ENCODE data around the gene C1orf21. TPM values are rescaled to one million over a fixed set of nuclear protein-coding genes. Genes with fewer than 3 reads are reported as not detected.

C1orf21 gene
- polyA plus RNA-seq, 1 donor = 59.4 TPM

DNA sequence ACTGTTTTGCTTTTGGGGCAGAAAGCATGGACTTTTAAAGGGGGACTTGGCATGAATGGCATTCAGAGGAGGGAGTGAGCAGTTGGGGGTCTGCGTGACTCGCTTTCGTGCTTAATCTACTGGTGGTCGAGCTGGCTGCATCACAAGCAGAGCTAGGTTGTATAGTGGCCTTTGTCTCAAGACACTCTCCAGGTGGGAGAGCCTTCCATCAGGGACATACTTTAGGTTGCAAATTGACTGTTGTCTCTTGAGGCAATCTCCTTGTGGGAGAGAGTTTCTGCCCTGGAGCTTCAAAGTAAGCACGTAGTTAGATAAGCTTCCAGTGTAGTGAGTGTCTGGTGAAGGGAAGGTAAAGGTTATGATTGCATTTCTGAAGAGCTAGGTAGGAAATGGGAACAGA lies 93.9 kb downstream of the C1orf21 start:
- H3K9me3 ChIP-seq (ENCODE audit: control insufficient read depth, low read depth, low read length) = no peaks in the 10 kb centered on the region
- WGBS (ENCODE audit: insufficient coverage, low lambda C conversion rate) = 25% methylated on average over 1 of the region's 5 CpGs
- DNase-seq = peak; percentile 34 to 64
- peaks cover 58% of the 10 kb centered on the region for H3K4me1 ChIP-seq (ENCODE audit: control insufficient read depth, insufficient read depth, low read length)
- peaks cover 3% of the 10 kb centered on the region for H3K36me3 ChIP-seq (ENCODE audit: control insufficient read depth, insufficient read depth, low read length)
- H3K4me3 ChIP-seq (ENCODE audit: low read length) = no peak overlapping the region
- no peaks in the 10 kb centered on the region for H3K27me3 ChIP-seq (ENCODE audit: control insufficient read depth, insufficient read depth, low read length)
- peak overlapping the region; percentile 91 for H3K27ac ChIP-seq (ENCODE audit: low read length)

GRCh38 chr1:184482136-184482535 lies 95.3 kb downstream of the C1orf21 start:
- WGBS (ENCODE audit: insufficient coverage, low lambda C conversion rate) = no CpG with 5 or more reads among the region's 5 CpGs
- peak overlapping the region; percentile 43 for H3K27ac ChIP-seq (ENCODE audit: low read length)
- peaks cover 2% of the 10 kb centered on the region for H3K36me3 ChIP-seq (ENCODE audit: control insufficient read depth, insufficient read depth, low read length)
- no peaks in the 10 kb centered on the region for H3K9me3 ChIP-seq (ENCODE audit: control insufficient read depth, low read depth, low read length)
- no peaks in the 10 kb centered on the region for H3K27me3 ChIP-seq (ENCODE audit: control insufficient read depth, insufficient read depth, low read length)
- peaks cover 71% of the 10 kb centered on the region for H3K4me1 ChIP-seq (ENCODE audit: control insufficient read depth, insufficient read depth, low read length)
- DNase-seq = no peak
- no peak overlapping the region for H3K4me3 ChIP-seq (ENCODE audit: low read length)

- Histone ChIP-seq H3K27me3 (ENCODE audit: control insufficient read depth, insufficient read depth, low read length) (no peaks in the 10 kb centered on the region), H3K4me1 (ENCODE audit: control insufficient read depth, insufficient read depth, low read length) (peaks cover 74% of the 10 kb centered on the region), H3K4me3 (ENCODE audit: low read length) (no peak overlapping the region), H3K36me3 (ENCODE audit: control insufficient read depth, insufficient read depth, low read length) (no peaks in the 10 kb centered on the region), H3K27ac (ENCODE audit: low read length) (peak overlapping the region; percentile 43), H3K9me3 (ENCODE audit: control insufficient read depth, low read depth, low read length) (no peaks in the 10 kb centered on the region)
- DNase-seq = peak; percentile 67 to 71
- WGBS (ENCODE audit: insufficient coverage, low lambda C conversion rate) = 40% methylated on average over 3 of the region's 3 CpGs
Measured at GRCh38 chr1:184483101-184483683, 96.4 kb downstream of the C1orf21 start.

DNA sequence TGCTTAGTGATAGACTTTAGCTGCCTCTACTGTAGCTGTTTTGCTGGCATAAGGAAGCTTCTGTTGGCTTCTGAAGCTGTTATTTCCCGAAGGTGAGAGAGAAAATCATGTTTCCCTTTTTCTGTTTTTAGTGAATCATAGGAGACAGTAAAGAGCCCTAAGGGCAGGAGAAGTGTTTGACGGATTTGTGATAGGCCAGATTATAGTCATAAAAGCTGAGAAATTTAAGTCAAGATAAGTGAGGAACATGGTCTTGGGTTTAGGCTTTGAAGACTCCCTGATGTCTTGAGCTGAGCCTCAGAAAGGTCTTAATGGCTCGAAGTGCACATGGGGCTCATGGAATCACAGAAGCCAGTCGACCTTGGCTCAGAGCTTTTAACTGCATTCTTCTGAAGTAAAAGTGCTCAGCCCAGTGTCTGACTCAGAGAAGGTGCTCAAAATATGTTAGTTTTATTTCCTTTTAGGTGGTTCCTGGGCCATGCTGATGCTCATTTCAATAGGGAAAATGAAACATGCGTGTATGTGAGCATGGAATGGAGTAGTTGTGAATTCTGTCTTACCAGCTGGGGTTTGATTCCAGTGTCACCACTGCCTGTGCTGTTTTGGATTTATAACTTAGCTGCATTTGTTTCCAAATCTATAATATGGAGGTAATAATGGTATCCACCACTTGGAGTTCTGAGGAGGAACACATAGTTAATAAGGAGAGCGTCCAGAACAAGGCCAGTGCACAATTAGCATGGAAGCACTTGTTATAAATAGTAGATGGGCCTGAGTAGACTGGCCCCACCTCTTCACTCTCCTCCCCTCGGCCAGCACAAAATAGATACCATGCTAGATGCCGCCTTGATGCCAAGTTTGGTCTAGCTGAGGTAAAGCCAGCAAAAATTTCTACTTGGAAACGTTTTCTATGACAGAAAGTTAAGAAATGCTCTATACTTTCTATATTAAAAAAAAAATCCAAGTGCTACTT lies 99.2 kb downstream of the C1orf21 start:
- peak overlapping the region; percentile 43 for H3K27ac ChIP-seq (ENCODE audit: low read length)
- 64% methylated on average over 2 of the region's 9 CpGs for WGBS (ENCODE audit: insufficient coverage, low lambda C conversion rate)
- peak in 1 of 2 donors; percentile 39 for DNase-seq
- H3K9me3 ChIP-seq (ENCODE audit: control insufficient read depth, low read depth, low read length) = no peaks in the 10 kb centered on the region
- peaks cover 64% of the 10 kb centered on the region for H3K4me1 ChIP-seq (ENCODE audit: control insufficient read depth, insufficient read depth, low read length)
- no peak overlapping the region for H3K4me3 ChIP-seq (ENCODE audit: low read length)
- H3K27me3 ChIP-seq (ENCODE audit: control insufficient read depth, insufficient read depth, low read length) = no peaks in the 10 kb centered on the region
- no peaks in the 10 kb centered on the region for H3K36me3 ChIP-seq (ENCODE audit: control insufficient read depth, insufficient read depth, low read length)

- Histone ChIP-seq H3K4me1 (ENCODE audit: control insufficient read depth, insufficient read depth, low read length) (peaks cover 66% of the 10 kb centered on the region), H3K27ac (ENCODE audit: low read length) (peak overlapping the region; percentile 43), H3K36me3 (ENCODE audit: control insufficient read depth, insufficient read depth, low read length) (no peaks in the 10 kb centered on the region), H3K27me3 (ENCODE audit: control insufficient read depth, insufficient read depth, low read length) (no peaks in the 10 kb centered on the region), H3K9me3 (ENCODE audit: control insufficient read depth, low read depth, low read length) (no peaks in the 10 kb centered on the region), H3K4me3 (ENCODE audit: low read length) (no peak overlapping the region)
- no CpG with 5 or more reads among the region's 6 CpGs for WGBS (ENCODE audit: insufficient coverage, low lambda C conversion rate)
- no peak for DNase-seq
Measured at GRCh38 chr1:184486761-184487445, 100.1 kb downstream of the C1orf21 start.

DNA sequence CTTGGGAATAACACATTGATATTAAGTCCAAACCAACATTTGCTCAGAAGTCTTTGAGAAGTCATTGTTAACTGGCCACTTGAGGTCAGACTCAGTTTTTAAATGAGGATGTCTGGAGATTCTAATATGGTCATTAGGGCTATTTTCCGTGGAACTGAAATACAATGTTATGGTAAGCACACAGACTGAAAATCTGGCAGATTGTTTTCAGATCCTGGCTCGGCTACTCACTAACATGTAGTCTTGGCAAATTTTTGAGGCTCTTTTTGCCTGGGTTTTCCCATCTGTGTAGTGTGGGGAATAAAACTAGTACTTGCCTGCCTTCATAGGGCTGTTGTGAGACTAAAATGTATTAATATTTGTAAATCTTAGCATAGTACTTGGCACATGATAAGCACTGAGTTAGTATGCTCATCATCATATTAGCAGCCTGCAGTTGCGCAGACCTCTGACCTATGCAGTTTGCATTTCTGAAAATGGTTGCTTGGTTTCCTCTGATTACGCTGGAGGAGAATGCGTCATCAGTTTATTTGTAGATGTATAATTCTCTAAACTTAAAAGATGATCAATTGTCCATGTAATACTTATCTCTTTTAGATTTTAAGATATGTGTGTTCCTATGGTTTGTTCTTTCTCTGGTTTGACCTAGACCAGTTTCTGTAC lies 100.8 kb downstream of the C1orf21 start:
- WGBS (ENCODE audit: insufficient coverage, low lambda C conversion rate) = no CpG with 5 or more reads among the region's 5 CpGs
- no peak for DNase-seq
- H3K9me3 ChIP-seq (ENCODE audit: control insufficient read depth, low read depth, low read length) = no peaks in the 10 kb centered on the region
- peaks cover 64% of the 10 kb centered on the region for H3K4me1 ChIP-seq (ENCODE audit: control insufficient read depth, insufficient read depth, low read length)
- no peaks in the 10 kb centered on the region for H3K36me3 ChIP-seq (ENCODE audit: control insufficient read depth, insufficient read depth, low read length)
- H3K27me3 ChIP-seq (ENCODE audit: control insufficient read depth, insufficient read depth, low read length) = no peaks in the 10 kb centered on the region
- no peak overlapping the region for H3K4me3 ChIP-seq (ENCODE audit: low read length)
- H3K27ac ChIP-seq (ENCODE audit: low read length) = no peak overlapping the region

- no peak overlapping the region for H3K27ac ChIP-seq (ENCODE audit: low read length)
Measured at GRCh38 chr1:184489908-184490307, 103.1 kb downstream of the C1orf21 start.

GRCh38 chr1:184492536-184492935 lies 105.7 kb downstream of the C1orf21 start:
- Histone ChIP-seq H3K9me3 (ENCODE audit: control insufficient read depth, low read depth, low read length) (no peaks in the 10 kb centered on the region), H3K4me1 (ENCODE audit: control insufficient read depth, insufficient read depth, low read length) (peaks cover 35% of the 10 kb centered on the region), H3K4me3 (ENCODE audit: low read length) (no peak overlapping the region), H3K27me3 (ENCODE audit: control insufficient read depth, insufficient read depth, low read length) (no peaks in the 10 kb centered on the region), H3K36me3 (ENCODE audit: control insufficient read depth, insufficient read depth, low read length) (no peaks in the 10 kb centered on the region), H3K27ac (ENCODE audit: low read length) (peak overlapping the region; percentile 81)
- no peak for DNase-seq

More at GRCh38 chr1:184489908-184490307, 103.1 kb downstream of the C1orf21 start:
- WGBS (ENCODE audit: insufficient coverage, low lambda C conversion rate) = 100% methylated on average over 1 of the region's 3 CpGs
- no peaks in the 10 kb centered on the region for H3K36me3 ChIP-seq (ENCODE audit: control insufficient read depth, insufficient read depth, low read length)
- H3K9me3 ChIP-seq (ENCODE audit: control insufficient read depth, low read depth, low read length) = no peaks in the 10 kb centered on the region
- H3K4me1 ChIP-seq (ENCODE audit: control insufficient read depth, insufficient read depth, low read length) = peaks cover 57% of the 10 kb centered on the region
- no peak for DNase-seq
- H3K4me3 ChIP-seq (ENCODE audit: low read length) = no peak overlapping the region
- H3K27me3 ChIP-seq (ENCODE audit: control insufficient read depth, insufficient read depth, low read length) = no peaks in the 10 kb centered on the region

DNA sequence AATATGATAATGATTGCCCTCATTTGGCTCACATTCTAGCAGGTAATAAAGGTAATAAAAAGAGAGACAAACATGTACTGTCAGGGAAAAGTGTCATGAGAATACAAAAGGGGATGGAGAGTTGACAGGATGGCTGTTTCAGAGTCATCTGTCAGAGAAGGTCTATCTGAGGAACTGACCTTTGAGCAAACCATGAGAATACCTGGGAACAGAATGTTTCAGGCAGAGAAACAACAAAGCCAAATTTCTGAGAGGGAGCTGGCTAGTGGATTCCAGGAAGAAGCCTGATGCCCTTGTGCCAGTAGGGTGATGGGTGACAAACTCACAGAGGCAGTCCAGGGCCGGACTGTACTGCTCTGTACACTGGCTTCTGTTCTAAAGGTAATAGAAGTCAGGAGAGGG lies 107.2 kb downstream of the C1orf21 start:
- H3K27ac ChIP-seq (ENCODE audit: low read length) = peak overlapping the region; percentile 81
- no peaks in the 10 kb centered on the region for H3K27me3 ChIP-seq (ENCODE audit: control insufficient read depth, insufficient read depth, low read length)
- no peaks in the 10 kb centered on the region for H3K36me3 ChIP-seq (ENCODE audit: control insufficient read depth, insufficient read depth, low read length)
- H3K4me3 ChIP-seq (ENCODE audit: low read length) = no peak overlapping the region
- H3K9me3 ChIP-seq (ENCODE audit: control insufficient read depth, low read depth, low read length) = no peaks in the 10 kb centered on the region
- H3K4me1 ChIP-seq (ENCODE audit: control insufficient read depth, insufficient read depth, low read length) = peaks cover 35% of the 10 kb centered on the region
- DNase-seq = peak in 1 of 2 donors; percentile 65
- no CpG with 5 or more reads among the region's 1 CpG for WGBS (ENCODE audit: insufficient coverage, low lambda C conversion rate)

GRCh38 chr1:184494929-184495328 lies 108.1 kb downstream of the C1orf21 start:
- H3K27ac ChIP-seq (ENCODE audit: low read length) = no peak overlapping the region
- DNase-seq = no peak
- no peak overlapping the region for H3K4me3 ChIP-seq (ENCODE audit: low read length)
- H3K36me3 ChIP-seq (ENCODE audit: control insufficient read depth, insufficient read depth, low read length) = no peaks in the 10 kb centered on the region
- peaks cover 33% of the 10 kb centered on the region for H3K4me1 ChIP-seq (ENCODE audit: control insufficient read depth, insufficient read depth, low read length)
- H3K9me3 ChIP-seq (ENCODE audit: control insufficient read depth, low read depth, low read length) = no peaks in the 10 kb centered on the region
- 100% methylated on average over 1 of the region's 4 CpGs for WGBS (ENCODE audit: insufficient coverage, low lambda C conversion rate)
- H3K27me3 ChIP-seq (ENCODE audit: control insufficient read depth, insufficient read depth, low read length) = no peaks in the 10 kb centered on the region
